Measurements from ENCODE around the gene HBB.

Gene HBB

GRCh38 chr11:5246772-5247471 is 20.1 kb upstream of the HBB start:
- DNase-seq: no peak

GRCh38 chr11:5245155-5245554 is 18.3 kb upstream of the HBB start:
- no peak for DNase-seq

GRCh38 chr11:5243816-5244180 is 16.9 kb upstream of the HBB start:
- DNase-seq: no peak

GRCh38 chr11:5242933-5243815 is 16.3 kb upstream of the HBB start:
- no peak for DNase-seq

- no peak for DNase-seq
These were observed 15.3 kb upstream of the HBB start for GRCh38 chr11:5242208-5242607.

GRCh38 chr11:5241458-5241857 is 14.6 kb upstream of the HBB start:
- no peak for DNase-seq

GRCh38 chr11:5240458-5240857 is 13.6 kb upstream of the HBB start:
- DNase-seq: no peak

GRCh38 chr11:5240056-5240455 is 13.2 kb upstream of the HBB start:
- DNase-seq: no peak

- no peak for DNase-seq
These were observed 12.2 kb upstream of the HBB start for GRCh38 chr11:5239046-5239445.

GRCh38 chr11:5238486-5238885 is 11.6 kb upstream of the HBB start:
- no peak for DNase-seq

- no peak for DNase-seq
These were observed 10.5 kb upstream of the HBB start for GRCh38 chr11:5237420-5237819.

- DNase-seq: no peak
These were observed 8.7 kb upstream of the HBB start for GRCh38 chr11:5235364-5236095.

GRCh38 chr11:5234381-5234834 is 7.5 kb upstream of the HBB start, which contains the start of gene HBD:
HBD (minus strand) TSS chr11:5234483; CDS start chr11:5234433, 50 bp downstream.
- DNase-seq: no peak

GRCh38 chr11:5233307-5233706 is 6.4 kb upstream of the HBB start:
- DNase-seq: no peak

GRCh38 chr11:5232821-5233220 is 6.0 kb upstream of the HBB start:
- no peak for DNase-seq

- DNase-seq: no peak
These were observed 5.3 kb upstream of the HBB start for GRCh38 chr11:5232176-5232575.

- no peak for DNase-seq
These were observed 4.2 kb upstream of the HBB start for GRCh38 chr11:5231111-5231510.

- no peak for DNase-seq
These were observed 3.4 kb upstream of the HBB start for GRCh38 chr11:5230266-5230665.

- no peak for DNase-seq
These were observed 2.9 kb upstream of the HBB start for GRCh38 chr11:5229796-5230195.

GRCh38 chr11:5229356-5229755 is 2.5 kb upstream of the HBB start:
- DNase-seq: no peak

- no peak for DNase-seq
These were observed 1.3 kb upstream of the HBB start for GRCh38 chr11:5228124-5228523.

- DNase-seq: no peak
These were observed 810 bp upstream of the HBB start for GRCh38 chr11:5227681-5228080.

- no peak for DNase-seq
These were observed 1.4 kb downstream of the HBB start for GRCh38 chr11:5225480-5225871.

All from NCI-H748 treated with DMSO at 0.1 percent for 48 hours (cell line).